HG02642 (cell line): ENCODE data around the gene LDHD.
"Not testable (repeated sequence)": the region's sequence is repeated elsewhere in the genome, so short reads cannot be mapped to it uniquely, and the experiment has no call there.

ENCODE experiments used
- ATAC-seq: cut with Tn5 transposase; IDR thresholded peaks from one replicate; pipeline ENCODE4 v1.9.1; 2021; ENCODE audit warnings: mild to moderate bottlenecking; ENCODE audit not compliant: unreplicated experiment, poor library complexity

LDHD gene

GRCh38 chr16:75116081-75116910 is at the start of gene LDHD:
Gene LDHD, minus strand, starts transcription at chr16:75116780. Its CDS starts 60 bp downstream, at chr16:75116720.
- peak; percentile 48 for ATAC-seq

GRCh38 chr16:75160386-75160785 is 43.8 kb upstream of the LDHD start:
- no peak for ATAC-seq

- ATAC-seq = no peak
Observed at GRCh38 chr16:75152635-75153034, 36.1 kb upstream of the LDHD start.

GRCh38 chr16:75151798-75152197 is 35.2 kb upstream of the LDHD start:
- no peak for ATAC-seq

GRCh38 chr16:75148311-75149195 is 32.0 kb upstream of the LDHD start, which contains the start of gene ZFP1:
Gene ZFP1, plus strand, starts transcription at chr16:75148524. Its CDS starts 4,428 bp downstream, at chr16:75152952.
- peak; percentile 83 for ATAC-seq

- ATAC-seq = no peak
Observed at GRCh38 chr16:75147968-75148310, 31.4 kb upstream of the LDHD start.

- ATAC-seq = no peak
Observed at GRCh38 chr16:75143941-75144340, 27.4 kb upstream of the LDHD start.

GRCh38 chr16:75139498-75139897 is 22.9 kb upstream of the LDHD start:
- ATAC-seq = no peak

- ATAC-seq = no peak
Observed at GRCh38 chr16:75138636-75139035, 22.1 kb upstream of the LDHD start.

GRCh38 chr16:75138233-75138632 is 21.7 kb upstream of the LDHD start:
- no peak for ATAC-seq

GRCh38 chr16:75131081-75131480 is 14.5 kb upstream of the LDHD start:
- ATAC-seq = no peak

- no peak for ATAC-seq
Observed at GRCh38 chr16:75130150-75130771, 13.7 kb upstream of the LDHD start.

GRCh38 chr16:75129421-75130149 is 13.0 kb upstream of the LDHD start:
- ATAC-seq = not testable (repeated sequence)

- no peak for ATAC-seq
Observed at GRCh38 chr16:75127713-75128415, 11.3 kb upstream of the LDHD start.

- no peak for ATAC-seq
Observed at GRCh38 chr16:75122609-75123008, 6.0 kb upstream of the LDHD start.

GRCh38 chr16:75121949-75122568 is 5.5 kb upstream of the LDHD start:
- no peak for ATAC-seq

GRCh38 chr16:75120253-75120652 is 3.7 kb upstream of the LDHD start:
- ATAC-seq = no peak

- ATAC-seq = no peak
Observed at GRCh38 chr16:75118943-75119539, 2.5 kb upstream of the LDHD start.

GRCh38 chr16:75116911-75117245 is 298 bp upstream of the LDHD start:
- ATAC-seq = no peak
